HG03103 (cell line): Measurements from ENCODE around the gene CYP4F3.
"Not testable (repeated sequence)": the region's sequence is repeated elsewhere in the genome, so short reads cannot be mapped to it uniquely, and the experiment has no call there.

Experiments
- ATAC-seq: cut with Tn5 transposase; IDR thresholded peaks from one replicate; pipeline ENCODE4 v1.9.1; 2021; ENCODE audit warnings: low read depth; ENCODE audit not compliant: unreplicated experiment

CYP4F3 gene

GRCh38 chr19:15629003-15629880 lies 11.5 kb upstream of the CYP4F3 start:
- ATAC-seq = no peak

- ATAC-seq = no peak
Observed at GRCh38 chr19:15631817-15632216, 8.9 kb upstream of the CYP4F3 start.

GRCh38 chr19:15633082-15633835 lies 7.4 kb upstream of the CYP4F3 start:
- ATAC-seq = no peak

- no peak for ATAC-seq
Observed at GRCh38 chr19:15634105-15634504, 6.6 kb upstream of the CYP4F3 start.

- no peak for ATAC-seq
Observed at GRCh38 chr19:15635016-15635805, 5.5 kb upstream of the CYP4F3 start.

GRCh38 chr19:15636026-15636425 lies 4.7 kb upstream of the CYP4F3 start:
- ATAC-seq = no peak

GRCh38 chr19:15639596-15639995 lies 1.1 kb upstream of the CYP4F3 start:
- no peak for ATAC-seq

GRCh38 chr19:15640904-15641597 lies 354 bp downstream of the CYP4F3 start:
- ATAC-seq = no peak

GRCh38 chr19:15641901-15642491 lies 1.3 kb downstream of the CYP4F3 start:
- ATAC-seq = no peak

- ATAC-seq = no peak
Observed at GRCh38 chr19:15642807-15643206, 2.1 kb downstream of the CYP4F3 start.

GRCh38 chr19:15643387-15643786 lies 2.7 kb downstream of the CYP4F3 start:
- no peak for ATAC-seq

GRCh38 chr19:15644066-15644741 lies 3.5 kb downstream of the CYP4F3 start:
- ATAC-seq = no peak

GRCh38 chr19:15644816-15645215 lies 4.1 kb downstream of the CYP4F3 start:
- no peak for ATAC-seq

- ATAC-seq = no peak
Observed at GRCh38 chr19:15649526-15649925, 8.8 kb downstream of the CYP4F3 start.

GRCh38 chr19:15650123-15650522 lies 9.4 kb downstream of the CYP4F3 start:
- ATAC-seq = not testable (repeated sequence)

- no peak for ATAC-seq
Observed at GRCh38 chr19:15651791-15652190, 11.1 kb downstream of the CYP4F3 start.

GRCh38 chr19:15652559-15653278 lies 12.0 kb downstream of the CYP4F3 start:
- no peak for ATAC-seq

- ATAC-seq = no peak
Observed at GRCh38 chr19:15656467-15656866, 15.8 kb downstream of the CYP4F3 start.

GRCh38 chr19:15663247-15663646 lies 22.6 kb downstream of the CYP4F3 start:
- no peak for ATAC-seq
